Measurements from ENCODE around the gene PRDX4. TPM values are rescaled to one million over a fixed set of nuclear protein-coding genes. Genes with fewer than 3 reads are reported as not detected.

Gene PRDX4
- total RNA-seq = 183 and 214 TPM in 2 replicates

DNA sequence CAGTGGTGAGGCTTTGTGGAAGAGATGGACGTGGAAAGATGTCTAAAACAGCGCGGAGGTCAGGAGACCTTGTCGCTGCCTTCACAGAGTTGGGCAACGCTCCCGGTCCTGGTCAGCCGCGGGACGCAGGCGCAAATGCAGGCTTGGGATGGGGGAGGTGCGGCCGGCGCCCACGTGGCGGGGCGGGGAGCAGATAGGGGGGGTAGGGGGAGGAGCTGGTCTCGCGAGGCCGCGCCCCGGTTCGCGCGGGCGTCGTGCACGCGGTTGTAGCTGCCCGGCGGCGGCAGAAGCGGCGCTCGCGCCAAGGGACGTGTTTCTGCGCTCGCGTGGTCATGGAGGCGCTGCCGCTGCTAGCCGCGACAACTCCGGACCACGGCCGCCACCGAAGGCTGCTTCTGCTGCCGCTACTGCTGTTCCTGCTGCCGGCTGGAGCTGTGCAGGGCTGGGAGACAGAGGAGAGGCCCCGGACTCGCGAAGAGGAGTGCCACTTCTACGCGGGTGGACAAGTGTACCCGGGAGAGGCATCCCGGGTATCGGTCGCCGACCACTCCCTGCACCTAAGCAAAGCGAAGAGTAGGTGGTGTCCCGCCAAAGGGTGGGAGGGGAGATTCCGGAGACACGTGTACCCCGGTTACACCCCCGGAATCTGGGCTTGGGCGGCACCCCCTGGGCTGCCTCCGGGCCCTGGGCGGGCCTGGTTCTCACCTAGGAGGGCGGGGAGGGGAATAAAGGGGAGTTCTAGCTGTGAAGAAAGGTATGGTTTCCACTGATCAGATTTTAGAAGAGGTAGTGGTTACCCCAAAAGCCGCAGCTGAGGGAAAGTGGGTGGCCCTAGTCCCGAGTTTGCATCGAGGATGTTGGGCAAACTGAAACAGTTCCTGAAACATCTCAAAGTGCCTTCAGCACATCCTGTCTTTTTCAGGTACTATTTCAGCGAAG, at the start of gene PRDX4:
Gene PRDX4, plus strand, starts transcription at position 255 of the 939 bp plus-strand sequence. Its CDS starts 78 bp downstream, at position 333.

Other genes starting within 250 kb of the PRDX4 start
- gene ACOT9, start 75.8 kb downstream of the PRDX4 start, total RNA-seq = 54.3 and 69.3 TPM in 2 replicates
- gene SAT1, start 115.7 kb downstream of the PRDX4 start, total RNA-seq = 249 and 267 TPM in 2 replicates
- gene APOO, start 240.4 kb downstream of the PRDX4 start, total RNA-seq = 7.7 and 8.5 TPM in 2 replicates
- gene CXorf58, start 240.5 kb downstream of the PRDX4 start, total RNA-seq = under 0.01 TPM in 1 of 2 replicates, not detected in the other